GM23248 (cell line): Measurements from ENCODE around the gene GGTA1. TPM values are rescaled to one million over a fixed set of nuclear protein-coding genes. Genes with fewer than 3 reads are reported as not detected.

Source experiments
- DNase-seq: peaks from one replicate; pipeline ENCODE4 v3.0.0-alpha.2; 2015
- H2AFZ ChIP-seq: fragments of 200-600 bp; sonication (generic); 2 replicates; pipeline ENCODE4 v1.6.1; 2016; ENCODE audit warnings: antibody characterized with exemption
- H3F3A ChIP-seq: fragments of 200-600 bp; sonication (generic); 2 replicates; pipeline ENCODE4 v1.6.1; 2016; ENCODE audit warnings: mild to moderate bottlenecking, antibody characterized with exemption, mixed run types; ENCODE audit not compliant: insufficient read depth
- H3K27ac ChIP-seq: fragments of 200-600 bp; sonication (generic); 2 replicates; pipeline ENCODE4 v1.5.1; 2016; ENCODE audit warnings: mild to moderate bottlenecking
- H3K27me3 ChIP-seq: fragments of 200-600 bp; sonication (generic); replicated peaks from 2 replicates; pipeline ENCODE4 v1.6.1; 2016; ENCODE audit warnings: mild to moderate bottlenecking; ENCODE audit not compliant: insufficient read depth
- H3K36me3 ChIP-seq: fragments of 200-600 bp; sonication (generic); 2 replicates; pipeline ENCODE4 v1.6.1; 2016; ENCODE audit warnings: low read depth, mild to moderate bottlenecking
- H3K4me1 ChIP-seq: fragments of 200-600 bp; sonication (generic); 2 replicates; pipeline ENCODE4 v1.6.1; 2016; ENCODE audit warnings: mild to moderate bottlenecking; ENCODE audit not compliant: insufficient read depth
- H3K4me2 ChIP-seq: fragments of 200-600 bp; sonication (generic); one replicate; pipeline ENCODE4 v1.6.1; 2016; ENCODE audit warnings: mild to moderate bottlenecking; ENCODE audit not compliant: unreplicated experiment
- H3K4me3 ChIP-seq: fragments of 200-600 bp; sonication (generic); 2 replicates; pipeline ENCODE4 v1.5.1; 2016; ENCODE audit warnings: mild to moderate bottlenecking
- H3K79me2 ChIP-seq: fragments of 200-600 bp; sonication (generic); 2 replicates; pipeline ENCODE4 v1.6.1; 2016; ENCODE audit warnings: mild to moderate bottlenecking; ENCODE audit not compliant: insufficient read depth
- H3K9ac ChIP-seq: fragments of 200-600 bp; sonication (generic); 2 replicates; pipeline ENCODE4 v1.6.1; 2016; ENCODE audit warnings: mild to moderate bottlenecking
- H3K9me2 ChIP-seq: fragments of 200-600 bp; sonication (generic); 2 replicates; pipeline ENCODE4 v1.6.1; 2016; ENCODE audit warnings: mixed run types, mild to moderate bottlenecking, moderate library complexity; ENCODE audit not compliant: insufficient read depth
- H3K9me3 ChIP-seq: fragments of 200-600 bp; sonication (generic); one replicate; pipeline ENCODE4 v1.6.1; 2017; ENCODE audit warnings: low read depth
- H4K20me1 ChIP-seq: fragments of 200-600 bp; sonication (generic); 2 replicates; pipeline ENCODE4 v1.6.0; 2016; ENCODE audit not compliant: insufficient read depth
- EZH2 ChIP-seq: fragments of 200-600 bp; sonication (generic); IDR thresholded peaks from 2 replicates; pipeline ENCODE4 v1.6.1; 2018; ENCODE audit warnings: antibody characterized with exemption, mild to moderate bottlenecking; ENCODE audit not compliant: insufficient read depth, poor library complexity, severe bottlenecking
- EZH2phosphoT487 ChIP-seq: fragments of 200-600 bp; sonication (generic); IDR thresholded peaks from 2 replicates; pipeline ENCODE4 v1.6.1; 2018; ENCODE audit warnings: antibody characterized with exemption, moderate library complexity, mild to moderate bottlenecking, low read depth; ENCODE audit not compliant: insufficient read depth
- WGBS, 2 experiments: methylation state at CpG; one replicate each; pipeline ENCODE4 v1.1.6; 2015 to 2017; ENCODE audit warnings: low lambda C conversion rate in 2 of 2, low coverage in 1 of 2; ENCODE audit errors: missing lambda C conversion rate in 2 of 2; 5-methylcytosine and 5-hydroxymethylcytosine counted together
- in situ Hi-C: fragments of 300-500 bp; cut with MboI; formaldehyde crosslinking; loops from 2 replicates; pipeline ENCODE4 v1.15.0; 2020
- polyA plus RNA-seq: library from polyadenylated mRNA; unstranded; fragments of >200 nt; fragmentation: Nextera tagmentation; extraction: Ambion mirVana; gene quantifications from 2 replicates; pipeline ENCODE4 v1.2.1, GENCODE V29; 2016
- total RNA-seq: library from RNA; depleted of rRNA; stranded (reverse); fragments of >200 nt; shearing (Covaris generic); gene quantifications from 2 replicates; pipeline ENCODE4 v1.2.3, GENCODE V29; 2014

GGTA1 gene
- total and polyA plus RNA-seq, 2 experiments from 2014 or later = not detected

GRCh38 chr9:121454972-121455371 lies 44.7 kb downstream of the GGTA1 start:
- Histone ChIP-seq H3K36me3 (no peaks in the 10 kb centered on the region), H2AFZ (no peak overlapping the region), H3F3A (no peaks in the 10 kb centered on the region), H4K20me1 (no peaks in the 10 kb centered on the region), H3K9ac (no peak overlapping the region), H3K4me1 (no peaks in the 10 kb centered on the region), H3K4me2 (no peak overlapping the region), H3K4me3 (no peak overlapping the region), H3K27ac (no peak overlapping the region), H3K9me3 (no peaks in the 10 kb centered on the region), H3K79me2 (no peaks in the 10 kb centered on the region), H3K9me2 (no peaks in the 10 kb centered on the region), H3K27me3 (peaks cover 61% of the 10 kb centered on the region)
- no peak for DNase-seq
- TF ChIP-seq EZH2 (no peak), EZH2phosphoT487 (no peak)
- 45% methylated on average over 3 of the region's 3 CpGs for WGBS, 2 experiments
- in situ Hi-C loops = no loop called here

GRCh38 chr9:121453232-121453892 lies 46.3 kb downstream of the GGTA1 start:
- in situ Hi-C loops = no loop called here
- Histone ChIP-seq H3K4me3 (no peak overlapping the region), H3K36me3 (no peaks in the 10 kb centered on the region), H3K9me3 (no peaks in the 10 kb centered on the region), H3F3A (no peaks in the 10 kb centered on the region), H3K4me1 (no peaks in the 10 kb centered on the region), H3K27me3 (peaks cover 62% of the 10 kb centered on the region), H4K20me1 (no peaks in the 10 kb centered on the region), H3K27ac (no peak overlapping the region), H3K9ac (no peak overlapping the region), H3K9me2 (no peaks in the 10 kb centered on the region), H3K4me2 (no peak overlapping the region), H3K79me2 (no peaks in the 10 kb centered on the region), H2AFZ (no peak overlapping the region)
- 66 to 74% methylated on average over 9 of the region's 9 CpGs for WGBS, 2 experiments
- TF ChIP-seq EZH2 (no peak), EZH2phosphoT487 (no peak)
- no peak for DNase-seq

- in situ Hi-C loops = no loop called here
- H3K4me3 ChIP-seq = no peak overlapping the region
Observed at GRCh38 chr9:121452085-121452484, 47.6 kb downstream of the GGTA1 start.

GRCh38 chr9:121451586-121451985 lies 48.1 kb downstream of the GGTA1 start:
- H3K27me3 ChIP-seq = peaks cover 64% of the 10 kb centered on the region
- TF ChIP-seq EZH2phosphoT487 (no peak), EZH2 (no peak)
- DNase-seq = no peak

More at GRCh38 chr9:121452085-121452484, 47.6 kb downstream of the GGTA1 start:
- Histone ChIP-seq H3K27ac (no peak overlapping the region), H4K20me1 (no peaks in the 10 kb centered on the region), H3K4me1 (no peaks in the 10 kb centered on the region), H3K27me3 (peaks cover 65% of the 10 kb centered on the region), H3K9me2 (no peaks in the 10 kb centered on the region), H3K36me3 (no peaks in the 10 kb centered on the region), H3K4me2 (no peak overlapping the region), H3K9me3 (no peaks in the 10 kb centered on the region), H3K9ac (no peak overlapping the region), H3F3A (0 out of 2 replicates have a peak, but pooled peaks cover 4% of the 10 kb centered on the region), H3K79me2 (no peaks in the 10 kb centered on the region), H2AFZ (no peak overlapping the region)
- WGBS, 2 experiments = 66 to 80% methylated on average over 6 of the region's 6 CpGs
- no peak for TF ChIP-seq EZH2
- no peak for TF ChIP-seq EZH2phosphoT487
- DNase-seq = no peak

More at GRCh38 chr9:121451586-121451985, 48.1 kb downstream of the GGTA1 start:
- H3F3A ChIP-seq = 0 out of 2 replicates have a peak, but pooled peaks cover 4% of the 10 kb centered on the region
- in situ Hi-C loops = no loop called here
- H3K9ac ChIP-seq = no peak overlapping the region
- WGBS, 2 experiments = 16 to 21% methylated on average over 2 of the region's 2 CpGs
- no peak overlapping the region for H3K4me2 ChIP-seq
- no peaks in the 10 kb centered on the region for H3K4me1 ChIP-seq
- H3K9me2 ChIP-seq = no peaks in the 10 kb centered on the region
- no peaks in the 10 kb centered on the region for H3K36me3 ChIP-seq
- H3K9me3 ChIP-seq = no peaks in the 10 kb centered on the region
- H3K27ac ChIP-seq = no peak overlapping the region
- H2AFZ ChIP-seq = no peak overlapping the region
- H3K4me3 ChIP-seq = no peak overlapping the region
- H4K20me1 ChIP-seq = no peaks in the 10 kb centered on the region
- H3K79me2 ChIP-seq = no peaks in the 10 kb centered on the region
